ENCODE results near the gene ABCA10.

DNA sequence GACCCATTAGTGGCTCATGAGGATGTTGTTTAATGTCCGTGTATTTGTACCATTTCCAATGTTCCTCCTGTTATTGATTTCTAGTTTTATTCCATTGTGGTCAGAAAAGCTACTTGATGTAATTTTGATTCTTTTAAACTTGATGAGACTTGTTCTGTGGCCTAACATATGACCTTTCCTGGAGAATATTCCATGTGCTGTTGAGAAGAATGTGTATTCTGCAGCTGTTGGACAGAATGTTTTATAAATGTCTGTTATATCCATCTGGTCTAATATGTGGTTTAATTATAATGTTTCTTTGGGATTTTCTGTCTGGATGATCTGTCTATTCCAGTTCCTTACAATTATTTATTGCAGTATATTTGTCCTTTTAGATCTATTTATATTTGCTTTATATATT, 2.9 kb upstream of the ABCA10 start:
- TF ChIP-seq, protein P1, sequence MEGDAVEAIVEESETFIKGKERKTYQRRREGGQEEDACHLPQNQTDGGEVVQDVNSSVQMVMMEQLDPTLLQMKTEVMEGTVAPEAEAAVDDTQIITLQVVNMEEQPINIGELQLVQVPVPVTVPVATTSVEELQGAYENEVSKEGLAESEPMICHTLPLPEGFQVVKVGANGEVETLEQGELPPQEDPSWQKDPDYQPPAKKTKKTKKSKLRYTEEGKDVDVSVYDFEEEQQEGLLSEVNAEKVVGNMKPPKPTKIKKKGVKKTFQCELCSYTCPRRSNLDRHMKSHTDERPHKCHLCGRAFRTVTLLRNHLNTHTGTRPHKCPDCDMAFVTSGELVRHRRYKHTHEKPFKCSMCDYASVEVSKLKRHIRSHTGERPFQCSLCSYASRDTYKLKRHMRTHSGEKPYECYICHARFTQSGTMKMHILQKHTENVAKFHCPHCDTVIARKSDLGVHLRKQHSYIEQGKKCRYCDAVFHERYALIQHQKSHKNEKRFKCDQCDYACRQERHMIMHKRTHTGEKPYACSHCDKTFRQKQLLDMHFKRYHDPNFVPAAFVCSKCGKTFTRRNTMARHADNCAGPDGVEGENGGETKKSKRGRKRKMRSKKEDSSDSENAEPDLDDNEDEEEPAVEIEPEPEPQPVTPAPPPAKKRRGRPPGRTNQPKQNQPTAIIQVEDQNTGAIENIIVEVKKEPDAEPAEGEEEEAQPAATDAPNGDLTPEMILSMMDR (IDR thresholded peaks at IDR 0.05) = no peak
- TF ChIP-seq POLR2A (IDR thresholded peaks at IDR 0.05; ENCODE audit: low read depth) = no peak

All from esophagus muscularis mucosa (tissue), 3 donors.